Stimulated activated CD8-positive, alpha-beta memory T cell treated with anti-CD3 and anti-CD28 coated beads, Interleukin-12 subunit alpha, Interleukin-12 subunit beta, amount 100 ng/mL, for 4 hours (primary cell): Measurements from ENCODE around the gene IFIH1.

ENCODE experiments used
- DNase-seq: peaks from one replicate; pipeline ENCODE4 v3.0.0-alpha.2; 2020; ENCODE audit warnings: low read depth

Gene IFIH1

GRCh38 chr2:162308747-162309503, 9.6 kb downstream of the IFIH1 start:
- no peak for DNase-seq

GRCh38 chr2:162305901-162306300, 12.6 kb downstream of the IFIH1 start:
- no peak for DNase-seq

- no peak for DNase-seq
These were observed 16.6 kb downstream of the IFIH1 start for GRCh38 chr2:162301877-162302276.

GRCh38 chr2:162301151-162301804, 17.2 kb downstream of the IFIH1 start:
- DNase-seq = no peak

GRCh38 chr2:162300266-162300665, 18.2 kb downstream of the IFIH1 start:
- DNase-seq = no peak

- DNase-seq = no peak
These were observed 19.7 kb downstream of the IFIH1 start for GRCh38 chr2:162298669-162299335.

- no peak for DNase-seq
These were observed 20.4 kb downstream of the IFIH1 start for GRCh38 chr2:162297925-162298552.

- no peak for DNase-seq
These were observed 23.5 kb downstream of the IFIH1 start for GRCh38 chr2:162295009-162295408.

- DNase-seq = no peak
These were observed 25.2 kb downstream of the IFIH1 start for GRCh38 chr2:162293122-162293786.

- DNase-seq = no peak
These were observed 26.7 kb downstream of the IFIH1 start for GRCh38 chr2:162291748-162292147.

- DNase-seq = no peak
These were observed 35.6 kb downstream of the IFIH1 start for GRCh38 chr2:162282765-162283425.

GRCh38 chr2:162280654-162281053, 37.8 kb downstream of the IFIH1 start:
- no peak for DNase-seq

- no peak for DNase-seq
These were observed 41.1 kb downstream of the IFIH1 start for GRCh38 chr2:162277381-162277780.

- DNase-seq = no peak
These were observed 50.5 kb downstream of the IFIH1 start for GRCh38 chr2:162267996-162268395.

GRCh38 chr2:162267496-162267895, 51.0 kb downstream of the IFIH1 start:
- DNase-seq = no peak

GRCh38 chr2:162266460-162266760, 52.1 kb downstream of the IFIH1 start:
- DNase-seq = no peak

GRCh38 chr2:162265666-162266459, 52.6 kb downstream of the IFIH1 start:
- DNase-seq = no peak

GRCh38 chr2:162261032-162261945, 57.2 kb downstream of the IFIH1 start:
- DNase-seq = peak; percentile 0

- DNase-seq = no peak
These were observed 59.8 kb downstream of the IFIH1 start for GRCh38 chr2:162258686-162259085.

- no peak for DNase-seq
These were observed 60.3 kb downstream of the IFIH1 start for GRCh38 chr2:162258169-162258568.
